HepG2 (cell line): ENCODE results near the gene ACOT6. TPM values are rescaled to one million over a fixed set of nuclear protein-coding genes. Genes with fewer than 3 reads are reported as not detected.

Source experiments
- ATAC-seq: fragments of 200-7000 bp; cut with Tn5 transposase; 3 replicates; pipeline ENCODE4 v1.9.1; 2020; ENCODE audit warnings: mild to moderate bottlenecking, moderate library complexity
- BruUV-seq: library from RNA; stranded (reverse); fragments of 400-500 nt; replicated peaks from 2 replicates; lab custom pipeline; 2021; lab: Mats Ljungman, UMichigan
- CTCF ChIA-PET: fragments of 300-600 bp; formaldehyde crosslinking; extraction: SDS; loops from one replicate; lab custom pipeline; 2021; ENCODE audit warnings: low total read pairs, inconsistent platforms, low intra/inter-chr PET ratio; lab: Yijun Ruan, JAX
- POLR2A ChIA-PET: fragments of 350-600 bp; sonication (Branson Sonifier 250); formaldehyde crosslinking; loops from one replicate; lab custom pipeline; 2020; ENCODE audit warnings: antibody characterized with exemption, inconsistent platforms; lab: Yijun Ruan, JAX
- DNase-seq: peaks from one replicate; pipeline ENCODE4 v3.0.0-alpha.2; 2015; ENCODE audit warnings: low spot score
- FAIRE-seq: peaks from 3 replicates; lab custom pipeline; 2011; peaks lifted over from hg19 to GRCh38; lab: Jason Lieb, UNC
- H2AFZ ChIP-seq: one replicate; pipeline ENCODE4 v1.6.1; 2011; ENCODE audit warnings: low read length, inconsistent platforms
- H3K27ac ChIP-seq: fragments of 300-600 bp; 3 replicates; pipeline ENCODE4 v1.8.0; 2011; ENCODE audit warnings: mixed run types, mild to moderate bottlenecking, mixed read lengths, low read length, inconsistent platforms; ENCODE audit not compliant: insufficient read depth; ENCODE audit errors: extremely low read length
- H3K27me3 ChIP-seq, 2 experiments: fragments of 200-600 bp in 1 of 2; 2 replicates in 1 of 2; 3 replicates in 1 of 2; pipeline versions ENCODE4 v1.6.0 to v1.8.0; 2011; ENCODE audit warnings: low read length in 2 of 2, mild to moderate bottlenecking in 2 of 2, moderate library complexity in 2 of 2, inconsistent platforms in 1 of 2; ENCODE audit not compliant: insufficient read depth in 2 of 2, control insufficient read depth in 1 of 2
- H3K36me3 ChIP-seq, 2 experiments: fragments of 200-600 bp in 1 of 2; replicated peaks in 1 of 2; 2 replicates in 1 of 2; 3 replicates in 1 of 2; pipeline versions ENCODE4 v1.5.1 to v1.8.0; 2011; ENCODE audit warnings: low read length in 2 of 2, inconsistent platforms in 1 of 2; ENCODE audit not compliant: insufficient read depth in 2 of 2, control insufficient read depth in 1 of 2
- H3K4me1 ChIP-seq: 2 replicates; pipeline ENCODE4 v1.5.1; 2012; ENCODE audit warnings: low read length, inconsistent platforms; ENCODE audit not compliant: insufficient read depth
- H3K4me2 ChIP-seq: 2 replicates; pipeline ENCODE4 v1.6.0; 2011; ENCODE audit warnings: low read depth, low read length, inconsistent platforms
- H3K4me3 ChIP-seq, 3 experiments: fragments of 200-600 bp in 1 of 3; sonication (generic), shearing (Covaris generic) in 1 of 3; replicated peaks in 1 of 3; 2 replicates each; pipeline ENCODE4 v1.5.1; 2011 to 2016; ENCODE audit warnings: low read length in 3 of 3, inconsistent platforms in 2 of 3, low read depth in 2 of 3, mild to moderate bottlenecking in 2 of 3, control low read depth in 1 of 3, mixed read lengths in 1 of 3; ENCODE audit not compliant: insufficient read depth in 1 of 3
- H3K79me2 ChIP-seq: one replicate; pipeline ENCODE4 v1.6.1; 2011; ENCODE audit warnings: low read length, inconsistent platforms; ENCODE audit not compliant: insufficient read depth
- H3K9ac ChIP-seq: 2 replicates; pipeline ENCODE4 v1.6.0; 2011; ENCODE audit warnings: mild to moderate bottlenecking, low read depth, low read length, inconsistent platforms; ENCODE audit not compliant: insufficient read depth
- H3K9me3 ChIP-seq: 2 replicates; pipeline ENCODE4 v1.5.1; 2012; ENCODE audit warnings: mild to moderate bottlenecking, low read length
- H4K20me1 ChIP-seq: 2 replicates; pipeline ENCODE4 v1.6.0; 2011; ENCODE audit warnings: inconsistent platforms, mild to moderate bottlenecking, low read length, moderate library complexity; ENCODE audit not compliant: insufficient read depth
- ATF7-NPFF ChIP-seq: sonication (generic); formaldehyde crosslinking; IDR thresholded peaks from 2 replicates; pipeline ENCODE4 v1.8.1; 2023; ENCODE audit warnings: mild to moderate bottlenecking, low read depth, missing genetic modification reagents, moderate library complexity
- CCAR2 ChIP-seq: fragments of 200-400 bp; formaldehyde crosslinking; optimal IDR thresholded peaks from 2 replicates; pipeline ENCODE3; 2018; ENCODE audit warnings: low read depth, mild to moderate bottlenecking, low read length, moderate library complexity
- DMAP1 ChIP-seq: IDR thresholded peaks from 2 replicates; pipeline ENCODE4 v1.6.1; 2016
- FOXP1 ChIP-seq, 2 experiments: fragments of 450-650 bp in 1 of 2; IDR thresholded peaks; 2 replicates each; pipeline ENCODE4 v1.6.1; 2017 to 2018; ENCODE audit warnings: antibody characterized with exemption in 1 of 2
- HOXA3 ChIP-seq: sonication (generic); formaldehyde crosslinking; IDR thresholded peaks from 2 replicates; pipeline ENCODE4 v1.5.0; 2020; ENCODE audit warnings: missing genetic modification reagents
- IRF9 ChIP-seq: sonication (generic); formaldehyde crosslinking; IDR thresholded peaks from 2 replicates; pipeline ENCODE4 v1.8.0; 2022; ENCODE audit warnings: missing genetic modification reagents, mild to moderate bottlenecking, borderline replicate concordance
- MAFF ChIP-seq: IDR thresholded peaks from 2 replicates; pipeline ENCODE4 v1.6.1; 2011; ENCODE audit warnings: low read depth, low read length, improper control_type of control experiment
- NFE2 ChIP-seq: sonication (generic); formaldehyde crosslinking; IDR thresholded peaks from 2 replicates; pipeline ENCODE4 v1.4.0; 2020; ENCODE audit warnings: missing genetic modification reagents
- NFE2L2 ChIP-seq: fragments of 150-350 bp; IDR thresholded peaks from 2 replicates; pipeline ENCODE4 v1.6.1; 2014; ENCODE audit warnings: low read length
- ONECUT2 ChIP-seq: sonication (generic); formaldehyde crosslinking; IDR thresholded peaks from 2 replicates; pipeline ENCODE4 v1.4.0; 2020; ENCODE audit warnings: missing genetic modification reagents
- POGK ChIP-seq: sonication (generic); formaldehyde crosslinking; conservative IDR thresholded peaks from 2 replicates; pipeline ENCODE4 v1.8.0; 2022; ENCODE audit warnings: mild to moderate bottlenecking, moderate library complexity, missing genetic modification reagents
- POLR2AphosphoS2 ChIP-seq: IDR thresholded peaks from 2 replicates; pipeline ENCODE4 v1.6.1; 2011; ENCODE audit warnings: low read depth, low read length, improper control_type of control experiment
- RORA ChIP-seq: sonication (generic); formaldehyde crosslinking; IDR thresholded peaks from 2 replicates; pipeline ENCODE4 v1.5.0; 2020; ENCODE audit warnings: mild to moderate bottlenecking, missing genetic modification reagents, moderate library complexity
- ZC3H13 ChIP-seq: sonication (generic); formaldehyde crosslinking; IDR thresholded peaks from 2 replicates; pipeline ENCODE4 v1.8.1; 2023; ENCODE audit warnings: mild to moderate bottlenecking, missing genetic modification reagents, moderate library complexity
- ZFAT ChIP-seq: sonication (generic); formaldehyde crosslinking; conservative IDR thresholded peaks from 2 replicates; pipeline ENCODE4 v1.8.1; 2023; ENCODE audit warnings: missing genetic modification reagents, inconsistent platforms
- ZNF143 ChIP-seq: sonication (generic); formaldehyde crosslinking; IDR thresholded peaks from 2 replicates; pipeline ENCODE4 v1.4.0; 2020; ENCODE audit warnings: missing genetic modification reagents
- ZNF703 ChIP-seq: sonication (generic); formaldehyde crosslinking; IDR thresholded peaks from 2 replicates; pipeline ENCODE4 v1.5.1; 2020; ENCODE audit warnings: missing genetic modification reagents, mild to moderate bottlenecking, moderate library complexity, borderline replicate concordance
- ZSCAN31 ChIP-seq: sonication (generic); formaldehyde crosslinking; IDR thresholded peaks from 2 replicates; pipeline ENCODE4 v1.5.0; 2020; ENCODE audit warnings: low read depth, mild to moderate bottlenecking, missing genetic modification reagents
- WGBS: methylation state at CpG from one replicate; pipeline ENCODE4 v1.1.6; 2017; ENCODE audit warnings: low lambda C conversion rate; 5-methylcytosine and 5-hydroxymethylcytosine counted together
- in situ Hi-C: cut with HindIII; loops from 2 replicates; pipeline ENCODE4 v1.10.0; 2017; ENCODE audit warnings: low pct_unique_long_range_greater_than_20kb; ENCODE audit not compliant: extremely low pct_ligation_motif_present
- intact Hi-C: fragments of 100-400 bp; cut with micrococcal nuclease; formaldehyde crosslinking; loops from one replicate; pipeline ENCODE4 v1.10.0; 2022; ENCODE audit not compliant: unreplicated experiment
- polyA plus RNA-seq, 8 experiments: library from polyadenylated mRNA; depleted of rRNA in 3 of 8; stranded (reverse) in 7 of 8; unstranded in 1 of 8; fragments of >200 nt; fragmentation: Illumina TruSeq in 4 of 8; extraction: Trizol in 4 of 8; gene quantifications; 2 replicates each; pipeline versions ENCODE4 v1.2.1 to v1.2.3, GENCODE V29; 2011 to 2016; ENCODE audit warnings: low read depth in 4 of 8, missing spikeins in 1 of 8, mixed read lengths in 1 of 8; ENCODE audit not compliant: insufficient read depth in 1 of 8
- total RNA-seq, 5 experiments: library from RNA; depleted of rRNA; stranded (reverse); fragments of >200 nt; fragmentation: Illumina TruSeq; extraction: Trizol; gene quantifications; 2 replicates each; pipeline ENCODE4 v1.2.3, GENCODE V29; 2016; ENCODE audit warnings: low read depth in 1 of 5
- TF ChIP-seq, protein P1 (sequence below): sonication (generic); formaldehyde crosslinking; IDR thresholded peaks from 2 replicates; pipeline ENCODE4 v1.5.0; 2020; ENCODE audit warnings: mild to moderate bottlenecking, low read depth, missing genetic modification reagents, borderline replicate concordance
- TF ChIP-seq, protein P2 (sequence below): sonication (generic); formaldehyde crosslinking; IDR thresholded peaks from 2 replicates; pipeline ENCODE4 v1.4.0; 2020; ENCODE audit warnings: missing genetic modification reagents
- TF ChIP-seq, protein P3 (sequence below): fragments of 450-650 bp; IDR thresholded peaks from 2 replicates; pipeline ENCODE4 v1.6.1; 2017

ACOT6 gene
- total and polyA plus RNA-seq, 2 of the 13 experiments (the other 11 are each of a cell fraction or from before 2014, with no cell fraction given), result 0.15 to 0.27 TPM

- Histone ChIP-seq H3K4me2 (no peak overlapping the region), H2AFZ (no peak overlapping the region), H3K79me2 (no peaks in the 10 kb centered on the region), H3K9me3 (no peaks in the 10 kb centered on the region), H4K20me1 (no peaks in the 10 kb centered on the region), H3K4me1 (peaks cover 25% of the 10 kb centered on the region), H3K27ac (no peak overlapping the region), H3K4me3 (no peak overlapping the region), H3K27me3 (no peaks in the 10 kb centered on the region), H3K9ac (no peak overlapping the region), H3K36me3 (0 out of 5 replicates have a peak, but pooled peaks cover 0 to 4% of the 10 kb centered on the region in 2 experiments)
- WGBS, result 86% methylated on average over 2 of the region's 2 CpGs
- FAIRE-seq (no peak), DNase-seq (no peak), ATAC-seq (no peak)
- in situ Hi-C loops, result no loop called here
- ChIA-PET CTCF (no interaction called here), POLR2A (no interaction called here)
- intact Hi-C loops, result loop anchor here (2.0 kb wide), 1 partner anchor 48 kb away; no protein-coding TSS in a partner anchor
- BruUV-seq, result no TSS peak
- TF ChIP-seq, protein P1, sequence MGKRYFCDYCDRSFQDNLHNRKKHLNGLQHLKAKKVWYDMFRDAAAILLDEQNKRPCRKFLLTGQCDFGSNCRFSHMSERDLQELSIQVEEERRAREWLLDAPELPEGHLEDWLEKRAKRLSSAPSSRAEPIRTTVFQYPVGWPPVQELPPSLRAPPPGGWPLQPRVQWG (CRISPR knock-in tag), result no peak
- TF ChIP-seq CCAR2 (no peak), POGK (CRISPR knock-in tag) (no peak), NFE2L2 (peak; percentile 90), ZC3H13 (CRISPR knock-in tag) (no peak), ATF7-NPFF (CRISPR knock-in tag) (no peak), HOXA3 (no peak), NFE2 (CRISPR knock-in tag) (0 out of 2 replicates have a peak, but pooled peaks have one; percentile 26), ZNF143 (CRISPR knock-in tag) (no peak), RORA (CRISPR knock-in tag) (no peak), FOXP1 (IDR thresholded peaks at IDR 0.05) (no peak), FOXP1 (CRISPR knock-in tag; IDR thresholded peaks at IDR 0.05) (no peak), IRF9 (CRISPR knock-in tag) (no peak), MAFF (peak; percentile 79), DMAP1 (no peak), ZNF703 (CRISPR knock-in tag) (no peak), POLR2AphosphoS2 (no peak), ZSCAN31 (CRISPR knock-in tag) (no peak), ZFAT (no peak), ONECUT2 (no peak)
- TF ChIP-seq, protein P2, sequence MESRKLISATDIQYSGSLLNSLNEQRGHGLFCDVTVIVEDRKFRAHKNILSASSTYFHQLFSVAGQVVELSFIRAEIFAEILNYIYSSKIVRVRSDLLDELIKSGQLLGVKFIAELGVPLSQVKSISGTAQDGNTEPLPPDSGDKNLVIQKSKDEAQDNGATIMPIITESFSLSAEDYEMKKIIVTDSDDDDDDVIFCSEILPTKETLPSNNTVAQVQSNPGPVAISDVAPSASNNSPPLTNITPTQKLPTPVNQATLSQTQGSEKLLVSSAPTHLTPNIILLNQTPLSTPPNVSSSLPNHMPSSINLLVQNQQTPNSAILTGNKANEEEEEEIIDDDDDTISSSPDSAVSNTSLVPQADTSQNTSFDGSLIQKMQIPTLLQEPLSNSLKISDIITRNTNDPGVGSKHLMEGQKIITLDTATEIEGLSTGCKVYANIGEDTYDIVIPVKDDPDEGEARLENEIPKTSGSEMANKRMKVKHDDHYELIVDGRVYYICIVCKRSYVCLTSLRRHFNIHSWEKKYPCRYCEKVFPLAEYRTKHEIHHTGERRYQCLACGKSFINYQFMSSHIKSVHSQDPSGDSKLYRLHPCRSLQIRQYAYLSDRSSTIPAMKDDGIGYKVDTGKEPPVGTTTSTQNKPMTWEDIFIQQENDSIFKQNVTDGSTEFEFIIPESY, result no peak
- TF ChIP-seq, protein P3, sequence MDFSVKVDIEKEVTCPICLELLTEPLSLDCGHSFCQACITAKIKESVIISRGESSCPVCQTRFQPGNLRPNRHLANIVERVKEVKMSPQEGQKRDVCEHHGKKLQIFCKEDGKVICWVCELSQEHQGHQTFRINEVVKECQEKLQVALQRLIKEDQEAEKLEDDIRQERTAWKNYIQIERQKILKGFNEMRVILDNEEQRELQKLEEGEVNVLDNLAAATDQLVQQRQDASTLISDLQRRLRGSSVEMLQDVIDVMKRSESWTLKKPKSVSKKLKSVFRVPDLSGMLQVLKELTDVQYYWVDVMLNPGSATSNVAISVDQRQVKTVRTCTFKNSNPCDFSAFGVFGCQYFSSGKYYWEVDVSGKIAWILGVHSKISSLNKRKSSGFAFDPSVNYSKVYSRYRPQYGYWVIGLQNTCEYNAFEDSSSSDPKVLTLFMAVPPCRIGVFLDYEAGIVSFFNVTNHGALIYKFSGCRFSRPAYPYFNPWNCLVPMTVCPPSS, result no peak
Observed at GRCh38 chr14:73665130-73665529, 52.8 kb downstream of the ACOT6 start.
